HG02973 (cell line): ENCODE measurements around the gene ZMIZ1.
"Not testable (repeated sequence)": the region's sequence is repeated elsewhere in the genome, so short reads cannot be mapped to it uniquely, and the experiment has no call there.

Experiments used
- ATAC-seq: cut with Tn5 transposase; IDR thresholded peaks from one replicate; pipeline ENCODE4 v1.9.1; 2021; ENCODE audit warnings: moderate library complexity; ENCODE audit not compliant: unreplicated experiment

The ZMIZ1 gene

DNA sequence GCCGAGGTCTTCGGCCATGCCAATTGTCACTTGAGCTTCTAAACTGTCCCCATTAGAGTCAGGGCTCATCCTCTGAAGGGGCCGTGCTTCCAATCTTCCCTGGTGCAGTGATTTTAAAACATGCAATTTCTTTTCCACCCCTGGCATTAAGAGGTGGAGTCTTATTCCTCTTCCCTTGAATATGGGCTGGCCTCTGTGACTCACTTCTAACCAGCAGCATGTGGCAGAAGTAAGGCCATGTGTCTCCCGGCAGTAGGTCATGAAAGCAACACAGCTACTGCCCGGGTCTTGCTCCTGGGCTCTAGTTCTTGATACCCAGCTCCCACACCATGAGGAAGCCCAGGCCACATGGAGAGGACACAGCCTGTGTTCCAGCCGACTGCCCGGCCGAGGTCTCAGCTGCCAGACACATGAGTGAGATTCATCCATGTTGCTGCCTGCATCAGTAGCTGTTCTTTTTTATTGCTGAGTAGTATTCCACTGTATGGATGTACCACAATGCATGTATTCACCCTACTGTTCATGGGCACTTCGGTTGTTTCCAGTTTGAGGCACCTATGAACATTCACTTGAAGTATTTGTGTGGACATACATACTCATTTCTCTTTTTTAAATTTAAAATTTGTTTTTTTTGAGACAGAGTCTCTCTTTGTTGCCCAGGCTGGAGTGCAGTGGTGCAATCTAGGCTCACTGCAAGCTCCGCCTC lies 264.0 kb downstream of the ZMIZ1 start:
- ATAC-seq, result not testable (repeated sequence)

DNA sequence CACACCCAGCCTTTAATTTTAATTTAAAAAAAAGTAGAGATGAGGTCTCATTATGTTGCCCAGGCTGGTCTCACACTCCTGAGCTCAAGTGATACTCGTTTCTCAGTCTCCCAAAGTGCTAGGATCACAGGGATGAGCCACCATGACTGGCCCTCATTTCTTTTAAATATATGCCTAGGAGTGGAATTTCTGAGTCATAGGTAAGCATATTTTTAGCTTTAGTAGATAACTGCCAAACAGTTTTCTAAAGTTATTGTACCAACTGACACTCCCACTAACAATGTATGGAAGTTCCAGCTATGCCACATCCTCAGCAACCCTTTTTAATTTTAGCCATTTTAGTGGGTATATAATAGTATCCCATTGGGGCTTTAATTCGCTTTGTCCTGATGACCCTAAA lies 264.7 kb downstream of the ZMIZ1 start:
- ATAC-seq, result no peak

DNA sequence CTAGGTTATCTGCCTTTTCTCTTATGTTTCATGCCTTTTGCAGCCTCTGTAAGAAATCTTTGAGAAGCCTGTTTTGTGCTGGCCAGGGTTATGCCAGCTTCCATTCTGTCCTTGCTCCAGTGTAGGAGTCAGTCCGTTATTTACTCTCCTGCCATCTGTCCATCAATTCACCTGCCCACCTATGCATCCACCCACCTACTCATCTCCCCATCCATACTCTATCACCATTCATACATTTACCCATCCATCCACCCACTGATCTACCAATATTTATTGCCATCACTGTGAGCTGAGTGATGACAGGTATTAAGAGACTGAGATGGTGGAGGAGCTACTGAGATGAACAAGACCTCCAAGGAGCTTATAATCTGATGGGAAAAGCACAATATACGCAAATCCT lies 265.8 kb downstream of the ZMIZ1 start:
- no peak for ATAC-seq

DNA sequence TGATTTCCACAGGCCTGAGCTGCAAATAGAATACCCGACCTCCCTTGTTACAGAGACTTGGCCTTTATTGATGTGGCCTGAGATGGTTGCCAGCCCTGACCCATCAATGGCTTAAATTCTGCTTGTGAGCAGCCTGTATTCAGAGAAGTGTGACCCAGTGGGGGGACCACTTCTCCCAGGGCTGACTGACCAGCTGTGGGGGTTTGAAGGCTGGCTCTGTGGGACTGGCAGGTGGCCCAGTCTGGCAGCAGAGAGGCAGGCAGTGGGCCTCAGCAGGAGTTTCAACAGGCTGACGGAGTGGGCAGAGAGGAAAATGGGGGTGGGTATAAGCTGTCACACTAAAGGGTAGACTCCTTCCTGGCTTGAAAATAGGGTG lies 266.3 kb downstream of the ZMIZ1 start:
- ATAC-seq, result no peak

DNA sequence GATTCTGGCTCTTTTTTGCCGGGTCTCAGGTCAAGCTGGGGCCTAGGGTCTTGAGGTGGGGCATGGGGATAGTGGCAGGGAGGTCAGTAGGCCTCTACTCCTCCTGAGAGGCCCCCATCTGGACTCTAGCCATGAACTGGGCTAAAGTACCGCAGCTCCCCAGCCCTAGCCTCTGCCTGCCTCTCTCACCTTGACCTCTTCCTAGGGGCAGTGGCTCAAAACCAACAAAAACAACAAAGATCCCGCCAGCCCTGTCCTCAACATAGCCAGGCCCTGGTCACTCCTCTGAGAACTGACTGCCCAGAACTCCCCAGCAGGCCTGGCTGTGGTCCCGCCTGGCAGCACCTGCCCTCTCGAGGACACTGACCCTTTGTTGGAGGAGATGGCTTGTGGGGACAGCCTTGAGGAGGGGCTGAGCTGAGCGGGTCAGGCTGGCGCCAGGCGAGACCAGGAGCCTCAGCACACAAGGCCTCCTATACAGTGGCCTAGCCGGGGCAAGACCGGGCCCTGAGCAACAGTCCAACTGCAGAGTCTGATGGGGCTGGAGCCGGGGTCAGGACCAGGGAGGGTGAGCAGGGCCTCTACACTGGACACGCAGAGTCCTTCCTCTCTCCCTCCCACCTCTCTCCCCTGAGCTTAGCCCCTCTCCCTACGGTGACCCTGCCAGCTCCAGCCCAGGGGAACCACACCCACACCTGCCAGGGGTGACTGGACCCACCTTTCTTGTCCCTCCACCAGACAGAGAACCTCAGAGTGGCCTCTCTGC lies 266.9 kb downstream of the ZMIZ1 start:
- ATAC-seq, result no peak

DNA sequence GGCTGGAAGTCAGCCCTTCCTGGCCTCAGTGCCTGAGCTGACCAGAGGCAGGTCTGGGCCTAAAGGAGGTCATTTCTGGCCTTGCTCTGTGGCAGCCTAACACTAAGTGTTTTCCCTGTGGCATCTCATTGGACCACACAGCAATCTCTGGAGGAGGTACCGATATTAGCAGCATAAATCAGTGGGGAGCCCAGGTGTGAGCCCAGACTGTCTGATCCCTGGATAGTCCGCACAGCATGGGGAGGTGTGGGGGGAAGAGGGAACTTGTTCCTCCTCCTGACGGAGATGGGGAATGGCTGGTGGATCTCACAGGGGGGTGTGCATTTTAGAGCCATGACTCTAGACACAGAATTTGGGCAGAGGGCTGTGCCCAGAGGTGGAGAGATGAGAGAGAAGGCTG lies 267.5 kb downstream of the ZMIZ1 start:
- ATAC-seq, result no peak

DNA sequence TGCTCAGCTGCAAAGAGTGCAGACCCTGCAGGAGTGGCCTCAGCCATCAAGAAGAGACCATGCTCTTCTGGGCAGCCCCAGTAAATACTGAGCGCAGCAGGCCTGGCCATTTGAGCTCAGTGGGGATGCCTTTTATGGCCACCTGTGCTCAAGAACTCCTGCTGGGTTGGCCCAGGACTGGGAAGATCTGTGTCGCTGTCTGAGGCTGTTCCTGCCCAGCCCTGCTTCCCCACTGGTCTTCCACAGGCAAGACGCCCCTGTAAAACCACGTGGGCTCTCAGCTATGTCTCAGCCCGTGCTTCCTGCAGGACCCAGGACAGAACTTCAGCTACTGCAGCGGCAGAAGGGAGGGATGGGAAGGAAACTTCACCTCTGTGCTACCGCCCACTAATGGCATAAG lies 268.0 kb downstream of the ZMIZ1 start:
- ATAC-seq, result no peak

DNA sequence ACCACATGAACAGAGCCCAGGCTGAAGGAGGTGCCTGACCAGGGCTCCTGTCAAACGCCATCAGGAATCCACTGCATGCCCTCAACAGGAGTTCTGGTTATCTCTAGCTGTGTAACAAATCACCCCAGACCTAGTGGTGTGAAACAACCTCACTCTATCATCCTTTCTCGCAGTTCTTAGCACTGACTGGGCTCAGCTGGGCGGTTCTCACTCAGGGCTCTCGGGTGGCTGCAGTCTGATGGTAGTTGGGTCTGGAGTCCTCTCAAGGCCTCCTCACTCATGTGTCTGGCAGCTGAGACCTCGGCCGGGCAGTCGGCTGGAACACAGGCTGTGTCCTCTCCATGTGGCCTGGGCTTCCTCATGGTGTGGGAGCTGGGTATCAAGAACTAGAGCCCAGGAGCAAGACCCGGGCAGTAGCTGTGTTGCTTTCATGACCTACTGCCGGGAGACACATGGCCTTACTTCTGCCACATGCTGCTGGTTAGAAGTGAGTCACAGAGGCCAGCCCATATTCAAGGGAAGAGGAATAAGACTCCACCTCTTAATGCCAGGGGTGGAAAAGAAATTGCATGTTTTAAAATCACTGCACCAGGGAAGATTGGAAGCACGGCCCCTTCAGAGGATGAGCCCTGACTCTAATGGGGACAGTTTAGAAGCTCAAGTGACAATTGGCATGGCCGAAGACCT lies 269.2 kb downstream of the ZMIZ1 start:
- not testable (repeated sequence) for ATAC-seq

DNA sequence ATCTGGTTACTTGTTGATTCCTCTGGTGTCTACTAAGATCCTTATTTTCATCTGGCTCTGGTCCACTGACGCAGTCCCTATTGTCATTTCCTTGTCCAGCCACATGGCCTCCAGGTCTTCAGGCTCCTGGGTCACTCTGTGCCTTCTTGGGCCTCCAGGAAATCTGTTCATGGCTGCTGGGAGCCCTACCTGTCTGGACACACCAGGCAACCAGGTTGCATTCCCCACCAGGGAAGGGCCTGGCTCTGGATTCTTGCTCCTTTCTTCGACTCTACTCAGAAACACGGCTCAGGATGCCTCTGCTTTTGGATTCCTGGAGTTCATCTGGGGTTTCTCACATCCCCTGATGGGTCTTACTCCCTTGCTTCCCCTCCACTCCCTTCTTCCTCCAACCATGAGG lies 270.5 kb downstream of the ZMIZ1 start:
- ATAC-seq, result no peak

DNA sequence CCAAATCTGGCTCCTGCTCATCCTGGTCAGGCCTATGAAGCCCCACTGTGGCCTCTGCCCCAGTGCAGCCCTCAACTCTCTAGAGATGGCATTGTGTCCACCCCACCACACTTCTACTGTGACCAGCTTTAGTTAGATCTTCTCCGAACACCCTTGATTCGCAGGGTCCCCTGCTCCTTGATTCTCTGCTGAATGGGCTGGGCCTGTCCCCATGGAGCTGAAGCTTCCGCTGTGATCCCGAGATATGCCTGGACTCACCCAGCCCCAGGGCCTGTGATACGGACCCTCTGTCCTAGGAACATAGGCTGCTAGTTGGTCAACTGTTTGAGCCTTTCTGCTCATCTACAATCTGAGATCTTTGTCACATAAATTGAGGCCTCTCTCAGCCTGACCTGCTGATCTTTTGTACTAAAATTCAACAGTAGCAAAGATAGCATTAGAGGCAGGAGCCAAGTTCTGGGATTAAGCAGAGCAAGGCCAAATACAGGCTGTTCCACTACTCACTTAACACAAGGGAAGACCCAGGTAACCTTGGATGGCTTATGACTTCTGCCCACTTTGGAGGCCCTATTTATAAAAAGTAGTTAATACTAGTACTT lies 272.0 kb downstream of the ZMIZ1 start:
- no peak for ATAC-seq

DNA sequence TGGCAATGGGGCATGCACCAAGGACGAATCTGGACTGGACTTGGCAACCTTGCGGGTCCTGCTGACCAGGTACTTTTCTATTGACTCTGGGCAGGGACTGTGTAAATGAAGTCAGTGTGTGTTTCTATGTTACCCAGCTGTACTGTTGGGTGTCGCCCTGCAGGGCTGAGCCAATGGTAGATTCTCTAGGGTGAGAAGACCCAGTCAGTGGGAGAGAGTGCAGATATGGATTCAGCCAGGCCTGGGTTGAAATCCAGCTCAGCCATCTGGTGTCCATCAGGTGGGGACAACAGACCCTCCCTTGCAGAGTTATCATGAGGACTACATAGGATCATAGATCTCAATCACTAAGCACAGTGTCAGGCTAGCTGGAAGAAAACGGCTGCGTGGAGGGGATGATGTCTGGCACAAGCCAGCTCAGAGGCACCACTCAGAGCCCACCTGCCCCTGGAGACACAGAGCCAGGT lies 273.6 kb downstream of the ZMIZ1 start:
- ATAC-seq, result no peak

DNA sequence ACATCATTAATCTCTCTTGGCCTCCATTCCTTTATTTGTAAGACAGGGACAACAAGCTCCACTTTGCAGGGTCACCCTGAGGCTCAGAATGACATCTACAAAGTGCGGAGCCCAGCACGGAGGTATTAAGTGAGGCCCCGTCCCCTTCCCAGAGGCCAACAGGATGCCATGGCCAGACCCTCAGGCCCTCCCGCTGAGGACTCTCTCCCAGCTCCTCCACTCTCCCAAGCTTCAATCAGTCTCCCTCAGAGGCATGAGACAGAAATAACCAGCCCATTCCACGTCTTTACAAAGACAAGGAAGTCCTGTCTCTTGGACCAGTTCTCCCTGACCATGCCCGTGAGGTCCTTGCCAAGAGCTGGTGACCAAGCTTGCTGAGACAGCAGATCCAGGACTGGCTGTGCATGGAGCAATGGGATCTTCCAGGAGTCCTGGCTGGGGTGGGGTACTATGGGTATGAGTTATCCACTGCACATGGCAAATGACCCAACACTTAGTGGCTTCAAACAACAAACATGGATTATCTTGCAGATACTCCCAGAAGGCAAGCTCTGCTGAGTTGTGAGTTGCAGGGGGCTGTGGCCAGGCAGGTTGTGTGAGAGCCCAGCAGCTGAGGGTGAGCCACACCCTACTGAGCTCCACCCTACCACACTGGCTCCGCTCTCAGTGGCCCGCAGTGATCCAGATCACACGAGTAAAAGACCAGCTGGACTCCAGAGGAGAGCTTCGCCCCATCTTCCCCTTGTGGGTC lies 274.2 kb downstream of the ZMIZ1 start:
- no peak for ATAC-seq

DNA sequence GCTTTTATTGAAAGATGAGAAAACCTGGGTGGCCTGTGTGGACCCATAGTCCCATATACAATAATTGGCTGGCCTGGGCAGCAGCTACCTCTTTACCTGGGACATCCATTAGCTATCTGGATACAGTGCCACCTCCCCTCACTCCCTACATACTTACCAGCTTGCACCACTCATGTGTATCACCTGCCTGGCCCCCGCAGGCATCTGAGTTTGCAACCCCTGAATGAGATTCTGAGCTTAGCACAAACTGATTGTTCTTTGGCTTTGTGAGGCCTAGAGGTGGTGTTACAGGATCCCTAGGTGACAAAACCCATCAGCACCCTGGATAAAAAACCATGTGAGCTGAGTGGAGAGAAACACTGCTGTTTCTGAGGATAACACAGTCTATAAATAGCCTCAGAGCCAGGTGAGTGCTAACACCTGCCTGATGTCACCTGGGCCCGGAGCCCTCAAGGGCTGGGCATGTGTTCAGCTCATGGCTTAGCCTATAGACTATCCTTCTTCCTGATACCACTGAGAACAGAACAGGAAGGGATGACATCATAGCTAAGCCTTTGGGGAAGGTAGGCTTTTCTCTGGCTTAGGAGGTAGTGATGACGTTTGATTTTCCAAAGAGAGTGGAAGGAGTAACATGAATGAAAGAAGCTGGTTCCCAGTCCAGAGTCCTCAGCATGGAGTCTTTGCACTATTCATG lies 275.9 kb downstream of the ZMIZ1 start:
- no peak for ATAC-seq

DNA sequence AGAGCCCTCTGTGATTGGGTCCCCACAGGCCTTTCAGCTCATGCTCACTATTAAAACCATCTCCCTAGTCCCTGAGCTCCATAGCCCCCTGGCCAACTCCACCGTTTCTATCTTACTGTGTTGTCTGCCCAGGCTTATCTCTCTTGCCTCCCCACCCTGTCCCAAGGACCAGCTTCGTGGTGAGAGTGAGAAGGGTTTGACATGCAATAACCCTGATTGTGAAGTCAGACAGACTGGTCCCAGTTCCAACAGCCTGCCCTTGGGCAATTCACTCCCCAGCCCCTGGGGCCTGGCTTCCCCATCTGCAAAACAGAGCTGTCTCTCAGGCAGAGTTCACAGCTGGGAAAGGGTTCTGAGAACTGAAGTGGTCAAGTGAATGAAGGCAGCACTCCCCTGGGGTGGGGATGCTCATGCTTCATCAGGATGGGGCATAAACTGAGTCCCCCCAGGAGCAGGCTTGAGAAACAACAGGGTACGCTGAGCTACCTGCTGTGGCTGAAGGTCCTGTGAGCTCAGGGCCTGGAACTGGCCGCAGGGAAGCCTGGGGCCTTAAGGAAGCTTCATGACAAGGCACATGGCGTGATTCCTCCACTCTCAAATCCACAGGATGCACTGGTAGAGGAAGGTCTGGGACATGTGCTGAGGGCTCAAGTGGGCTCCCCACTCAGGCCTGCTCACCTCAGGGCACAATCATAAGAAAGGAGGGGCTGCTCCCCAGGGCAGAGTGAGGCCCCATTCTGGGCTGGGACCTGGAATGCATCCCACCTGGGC lies 276.7 kb downstream of the ZMIZ1 start:
- no peak for ATAC-seq

DNA sequence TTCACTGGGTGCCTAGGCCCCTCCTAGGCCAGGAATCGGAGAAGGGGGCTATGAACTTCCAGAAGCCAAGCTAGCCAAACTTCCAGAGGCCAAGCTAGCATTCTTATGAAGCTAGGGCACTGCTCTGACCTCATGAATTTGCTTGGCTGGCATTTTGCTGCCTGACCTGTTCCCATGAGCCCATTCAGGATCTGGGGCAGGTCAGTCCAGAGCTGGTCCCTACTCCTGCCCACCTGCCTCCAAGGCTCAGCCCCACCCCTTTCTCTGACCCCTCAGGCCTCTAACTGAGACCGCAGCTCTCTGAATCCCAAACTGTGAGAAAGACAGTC lies 277.2 kb downstream of the ZMIZ1 start:
- ATAC-seq, result no peak

DNA sequence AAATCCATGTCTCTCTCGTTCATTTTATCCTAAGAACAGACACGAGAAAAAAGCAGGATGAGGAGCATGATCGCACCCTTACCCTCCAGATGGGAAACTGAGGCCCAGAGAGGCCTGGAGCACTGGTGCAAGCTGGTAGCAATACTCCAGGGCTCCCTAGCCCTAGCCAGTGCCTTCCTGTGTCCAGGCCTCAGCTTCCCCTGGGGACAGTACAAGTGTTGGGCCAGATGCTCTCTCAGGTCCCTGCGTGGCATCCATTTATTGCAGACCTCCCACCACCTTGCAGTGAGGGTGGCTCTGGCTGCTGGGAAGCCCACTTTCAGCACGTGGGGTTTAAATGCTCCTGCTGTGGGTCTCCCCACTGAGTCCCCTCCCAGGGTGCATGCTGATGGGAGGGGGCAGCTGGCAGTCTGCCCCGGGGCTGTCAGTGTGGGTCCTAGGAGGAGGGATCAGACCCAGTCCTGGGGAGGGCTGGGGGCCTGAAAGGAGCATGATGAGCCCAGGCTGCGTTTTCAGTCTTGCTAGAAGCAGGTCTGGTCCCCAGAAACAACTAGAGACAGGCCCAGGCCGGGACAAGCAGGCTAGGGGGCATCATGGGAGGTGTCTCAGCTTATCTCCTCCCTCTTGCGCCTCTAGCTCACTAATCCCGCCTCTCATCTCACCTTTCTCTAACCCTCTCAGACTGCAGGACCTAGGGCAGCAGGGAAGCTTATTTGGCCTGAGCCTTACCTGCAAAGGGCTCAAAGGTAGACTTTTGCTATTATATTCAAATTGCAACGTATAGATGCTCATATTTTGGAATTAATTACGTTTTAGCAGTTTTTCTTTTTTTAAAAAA lies 277.8 kb downstream of the ZMIZ1 start:
- no peak for ATAC-seq

DNA sequence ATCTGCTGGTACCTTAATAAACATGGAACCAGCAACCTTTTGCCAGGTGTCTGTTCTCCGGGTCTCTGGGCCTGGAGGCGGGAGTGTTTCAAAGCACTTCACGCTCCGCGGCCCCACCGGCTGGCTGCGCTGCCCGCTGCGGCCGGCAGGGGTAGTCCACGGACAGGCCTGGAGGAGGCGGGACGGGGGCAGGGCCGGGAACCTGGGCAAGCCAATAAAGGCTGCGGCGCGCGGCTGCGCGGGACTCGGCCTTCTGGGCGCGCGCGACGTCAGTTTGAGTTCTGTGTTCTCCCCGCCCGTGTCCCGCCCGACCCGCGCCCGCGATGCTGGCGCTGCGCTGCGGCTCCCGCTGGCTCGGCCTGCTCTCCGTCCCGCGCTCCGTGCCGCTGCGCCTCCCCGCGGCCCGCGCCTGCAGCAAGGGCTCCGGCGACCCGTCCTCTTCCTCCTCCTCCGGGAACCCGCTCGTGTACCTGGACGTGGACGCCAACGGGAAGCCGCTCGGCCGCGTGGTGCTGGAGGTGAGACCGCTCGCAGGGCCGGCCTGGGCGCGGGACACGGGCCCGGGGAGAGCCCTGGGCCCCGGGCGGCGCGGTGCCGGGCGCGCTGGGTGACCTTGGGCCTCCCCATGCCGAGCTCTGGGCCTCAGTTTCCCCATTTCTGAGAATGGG lies 278.6 kb downstream of the ZMIZ1 start, which contains the start of gene PPIF:
TSS of gene PPIF (plus strand) at position 244 of the 668 bp plus-strand sequence. CDS start at position 324, 80 bp downstream.
- peak; percentile 76 for ATAC-seq
